GM12864 (cell line): ENCODE measurements around the gene KLK2.

Source experiments
- DNase-seq: peaks from one replicate; pipeline ENCODE4 v3.0.0-alpha.2; 2011; ENCODE audit warnings: low read depth
- H3K4me3 ChIP-seq: 2 replicates; pipeline ENCODE4 v1.5.1; 2011; ENCODE audit warnings: mild to moderate bottlenecking, low read depth, low read length, control low read depth
- TF ChIP-seq, protein P1 (sequence below): IDR thresholded peaks from 2 replicates; pipeline ENCODE4 v1.5.1; 2011; ENCODE audit warnings: low read depth, mild to moderate bottlenecking, moderate library complexity, low read length, control low read depth, inconsistent platforms; ENCODE audit errors: missing control alignments

KLK2 gene

DNA sequence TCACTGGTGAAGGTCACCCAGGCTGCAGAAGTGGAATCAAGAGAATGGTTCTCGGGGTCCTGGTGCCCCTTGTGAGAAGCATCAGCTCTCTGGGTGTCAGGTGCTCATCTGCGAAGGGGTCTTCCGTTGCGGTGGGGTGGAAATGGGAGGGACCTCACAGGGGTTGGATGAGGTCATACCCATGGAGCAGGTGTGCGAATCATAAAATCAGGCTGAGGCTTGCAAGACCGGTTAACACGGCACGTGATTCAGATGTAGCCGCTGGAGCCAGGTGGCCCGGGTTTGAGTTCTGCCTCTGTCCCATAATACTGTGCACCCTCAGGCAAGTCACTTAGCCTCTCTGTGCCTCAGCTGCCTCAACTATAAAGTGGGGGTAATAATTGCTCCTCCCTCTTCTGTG lies 35.9 kb upstream of the KLK2 start:
- TF ChIP-seq, protein P1, sequence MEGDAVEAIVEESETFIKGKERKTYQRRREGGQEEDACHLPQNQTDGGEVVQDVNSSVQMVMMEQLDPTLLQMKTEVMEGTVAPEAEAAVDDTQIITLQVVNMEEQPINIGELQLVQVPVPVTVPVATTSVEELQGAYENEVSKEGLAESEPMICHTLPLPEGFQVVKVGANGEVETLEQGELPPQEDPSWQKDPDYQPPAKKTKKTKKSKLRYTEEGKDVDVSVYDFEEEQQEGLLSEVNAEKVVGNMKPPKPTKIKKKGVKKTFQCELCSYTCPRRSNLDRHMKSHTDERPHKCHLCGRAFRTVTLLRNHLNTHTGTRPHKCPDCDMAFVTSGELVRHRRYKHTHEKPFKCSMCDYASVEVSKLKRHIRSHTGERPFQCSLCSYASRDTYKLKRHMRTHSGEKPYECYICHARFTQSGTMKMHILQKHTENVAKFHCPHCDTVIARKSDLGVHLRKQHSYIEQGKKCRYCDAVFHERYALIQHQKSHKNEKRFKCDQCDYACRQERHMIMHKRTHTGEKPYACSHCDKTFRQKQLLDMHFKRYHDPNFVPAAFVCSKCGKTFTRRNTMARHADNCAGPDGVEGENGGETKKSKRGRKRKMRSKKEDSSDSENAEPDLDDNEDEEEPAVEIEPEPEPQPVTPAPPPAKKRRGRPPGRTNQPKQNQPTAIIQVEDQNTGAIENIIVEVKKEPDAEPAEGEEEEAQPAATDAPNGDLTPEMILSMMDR: no peak
- DNase-seq: no peak
- H3K4me3 ChIP-seq: no peak overlapping the region

DNA sequence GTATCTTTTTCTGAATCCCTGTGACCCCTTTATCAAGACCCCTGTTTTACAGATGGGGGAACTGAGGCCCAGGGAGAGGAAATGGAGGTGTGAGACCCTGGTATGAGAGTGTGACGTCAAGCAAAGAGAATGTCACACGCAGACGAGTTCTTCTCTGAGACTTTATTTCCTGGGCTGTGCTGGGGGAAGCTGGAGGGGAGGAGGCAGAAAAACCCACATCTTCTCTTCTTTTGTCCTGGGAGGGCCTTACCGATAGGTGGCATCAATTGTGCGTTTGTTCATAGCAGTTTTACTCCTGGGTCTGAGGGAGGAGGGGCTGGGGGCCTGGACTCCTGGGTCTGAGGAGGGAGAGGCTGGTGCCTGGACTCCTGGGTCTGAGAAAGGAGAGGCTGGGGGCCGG lies 35.0 kb upstream of the KLK2 start:
- H3K4me3 ChIP-seq: no peak overlapping the region
- TF ChIP-seq, protein P1: peak; percentile 53
- DNase-seq: no peak

DNA sequence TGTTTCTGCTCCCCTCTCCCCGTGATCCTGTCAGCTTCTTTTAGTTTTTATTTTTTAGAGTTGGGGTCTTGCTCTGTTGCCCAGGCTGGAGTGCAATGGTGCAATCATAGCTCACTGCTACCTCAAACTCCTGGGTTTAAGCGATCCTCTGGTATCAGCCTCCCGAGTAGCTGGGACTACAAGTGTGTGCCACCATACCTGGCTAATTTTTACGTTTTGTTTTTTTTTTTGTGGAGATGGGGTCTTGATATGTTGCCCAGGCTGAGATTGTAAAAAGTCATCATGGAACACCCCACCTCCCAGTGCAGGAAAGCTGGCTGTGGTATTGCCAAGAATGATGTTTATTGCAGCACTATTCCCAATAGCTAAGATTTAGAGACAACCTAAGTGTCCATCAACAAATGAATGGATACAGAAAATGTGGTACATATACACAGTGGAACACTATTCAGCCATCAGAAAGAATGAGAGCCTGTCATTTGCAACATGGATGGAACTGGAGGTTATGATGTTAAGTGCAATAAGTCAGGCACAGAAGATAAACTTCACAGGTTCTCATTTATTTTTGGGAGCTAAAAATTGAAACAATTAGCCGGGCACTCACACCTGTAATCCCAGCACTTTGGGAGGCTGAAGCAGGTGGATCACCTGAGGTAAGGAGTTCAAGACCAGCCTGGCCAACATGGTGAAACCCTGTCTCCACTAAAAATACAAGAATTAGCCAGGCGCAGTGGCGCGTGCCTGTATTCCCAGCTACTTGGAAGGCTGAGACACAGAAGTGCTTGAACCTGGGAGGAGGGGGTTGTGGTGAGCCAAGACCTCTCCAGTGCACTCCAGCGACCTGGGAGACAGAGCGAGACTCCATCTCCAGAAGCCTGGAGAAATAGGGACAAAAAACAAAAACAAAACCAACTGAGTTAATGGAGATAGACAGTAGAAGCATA lies 33.3 kb upstream of the KLK2 start:
- no peak overlapping the region for H3K4me3 ChIP-seq
- DNase-seq: no peak
- TF ChIP-seq, protein P1: no peak

- H3K4me3 ChIP-seq: no peak overlapping the region
- no peak for DNase-seq
- TF ChIP-seq, protein P1: no peak
Measured at GRCh38 chr19:50842130-50842529, 31.1 kb upstream of the KLK2 start.

GRCh38 chr19:50843205-50843604 lies 30.0 kb upstream of the KLK2 start:
- no peak overlapping the region for H3K4me3 ChIP-seq

DNA sequence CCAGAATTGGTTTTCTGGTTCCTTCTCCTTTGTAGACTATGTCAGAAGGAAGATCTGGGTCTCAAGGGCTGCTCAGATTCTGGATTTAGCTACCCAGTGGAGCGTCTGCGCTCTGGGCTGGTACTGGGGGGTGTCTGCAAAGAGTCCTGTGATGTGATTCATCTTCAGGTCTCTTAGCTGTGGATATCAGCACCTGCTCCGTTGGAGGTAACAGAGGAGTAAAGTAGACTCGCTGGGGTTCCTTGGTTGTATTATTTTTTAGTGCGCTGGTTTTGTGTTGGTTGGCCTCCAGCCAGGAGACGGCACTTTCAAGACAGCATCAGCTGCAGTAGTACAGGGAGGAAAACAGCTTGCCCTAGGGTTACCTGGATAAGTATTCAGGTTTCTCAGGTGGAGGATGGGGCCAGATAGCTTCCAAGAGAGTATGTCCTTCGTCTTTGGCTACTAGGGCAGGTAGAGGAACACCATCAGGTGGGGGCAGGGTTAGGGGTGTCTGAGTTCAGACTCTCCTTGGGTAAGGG lies 29.5 kb upstream of the KLK2 start:
- H3K4me3 ChIP-seq: no peak overlapping the region
- DNase-seq: no peak
- TF ChIP-seq, protein P1: no peak

More at GRCh38 chr19:50843205-50843604, 30.0 kb upstream of the KLK2 start:
- DNase-seq: no peak
- TF ChIP-seq, protein P1: no peak
